Measurements from ENCODE around the gene RARB. TPM values are rescaled to one million over a fixed set of nuclear protein-coding genes. Genes with fewer than 3 reads are reported as not detected.

RARB gene
- total RNA-seq, 3 donors from 2014 or later: 1.2 to 8.7 (median 1.9) TPM

DNA sequence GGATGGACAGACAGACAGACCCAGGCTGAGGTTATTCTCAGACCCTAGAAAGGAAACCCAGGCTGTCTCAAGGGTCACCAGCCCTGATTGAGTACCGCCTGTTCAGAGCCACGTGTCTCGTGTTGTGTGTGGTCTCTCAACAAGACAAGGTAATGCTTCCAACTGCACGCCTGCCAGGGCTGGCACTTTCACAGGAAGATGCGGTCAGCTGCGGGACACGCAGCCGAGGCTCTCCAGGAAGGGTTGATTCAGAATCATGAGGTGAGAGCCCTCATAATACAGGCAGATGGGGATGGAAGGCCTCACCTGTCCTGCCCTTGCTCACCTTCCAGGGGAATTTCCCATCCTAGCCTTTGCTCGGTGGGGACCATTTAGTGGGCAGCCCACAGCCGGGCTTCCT lies 155.3 kb downstream of the RARB start:
- ATAC-seq (no peak), DNase-seq (no peak)
- Histone ChIP-seq H3K9me3 (no peaks in the 10 kb centered on the region), H3K4me3 (no peak overlapping the region), H3K36me3 (ENCODE audit: low read depth) (no peaks in the 10 kb centered on the region), H3K4me1 (ENCODE audit: low read depth) (no peaks in the 10 kb centered on the region)
- TF ChIP-seq, protein P1, sequence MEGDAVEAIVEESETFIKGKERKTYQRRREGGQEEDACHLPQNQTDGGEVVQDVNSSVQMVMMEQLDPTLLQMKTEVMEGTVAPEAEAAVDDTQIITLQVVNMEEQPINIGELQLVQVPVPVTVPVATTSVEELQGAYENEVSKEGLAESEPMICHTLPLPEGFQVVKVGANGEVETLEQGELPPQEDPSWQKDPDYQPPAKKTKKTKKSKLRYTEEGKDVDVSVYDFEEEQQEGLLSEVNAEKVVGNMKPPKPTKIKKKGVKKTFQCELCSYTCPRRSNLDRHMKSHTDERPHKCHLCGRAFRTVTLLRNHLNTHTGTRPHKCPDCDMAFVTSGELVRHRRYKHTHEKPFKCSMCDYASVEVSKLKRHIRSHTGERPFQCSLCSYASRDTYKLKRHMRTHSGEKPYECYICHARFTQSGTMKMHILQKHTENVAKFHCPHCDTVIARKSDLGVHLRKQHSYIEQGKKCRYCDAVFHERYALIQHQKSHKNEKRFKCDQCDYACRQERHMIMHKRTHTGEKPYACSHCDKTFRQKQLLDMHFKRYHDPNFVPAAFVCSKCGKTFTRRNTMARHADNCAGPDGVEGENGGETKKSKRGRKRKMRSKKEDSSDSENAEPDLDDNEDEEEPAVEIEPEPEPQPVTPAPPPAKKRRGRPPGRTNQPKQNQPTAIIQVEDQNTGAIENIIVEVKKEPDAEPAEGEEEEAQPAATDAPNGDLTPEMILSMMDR (IDR thresholded peaks at IDR 0.05): no peak
- intact Hi-C loops (cut with DNase I, micrococcal nuclease): no loop called here

DNA sequence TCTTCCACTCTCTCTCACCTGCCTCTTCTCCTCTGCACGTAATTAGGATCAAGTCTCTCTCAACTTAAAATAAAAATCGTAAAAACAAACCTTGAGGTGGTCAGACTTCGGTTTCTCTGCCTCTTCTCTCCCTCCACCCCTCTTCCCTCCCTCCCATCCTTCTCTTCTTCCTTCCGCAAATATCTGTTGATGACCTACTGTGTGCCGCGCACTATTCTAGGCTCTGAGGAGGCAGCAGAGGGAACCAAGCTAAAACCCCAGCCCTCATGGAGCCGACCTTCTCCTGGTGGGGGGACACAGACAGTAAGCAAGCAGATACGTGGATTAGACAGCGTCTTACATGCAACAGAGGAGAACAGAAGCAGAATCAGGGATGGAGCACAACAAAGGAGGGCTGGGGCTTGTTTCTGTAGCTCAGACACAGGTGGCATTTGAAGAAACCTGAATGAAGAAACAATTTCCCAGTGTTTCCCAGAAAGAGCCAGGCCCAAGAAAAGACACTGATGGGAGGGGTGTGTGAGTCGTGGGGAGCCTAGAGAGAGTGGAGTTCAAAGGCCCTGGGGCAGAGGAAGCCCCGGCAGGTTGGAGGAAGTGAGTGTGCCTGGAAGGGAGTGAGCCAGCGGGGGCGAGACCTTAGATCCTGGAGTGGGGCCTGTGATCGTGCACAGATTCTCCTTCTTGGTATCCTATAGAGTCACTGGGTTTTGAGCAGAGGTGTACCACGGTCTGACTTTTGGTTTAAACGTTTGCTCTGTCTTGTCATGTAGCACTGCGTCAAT lies 156.1 kb downstream of the RARB start:
- Histone ChIP-seq H3K4me1 (ENCODE audit: low read depth) (no peaks in the 10 kb centered on the region), H3K36me3 (ENCODE audit: low read depth) (no peaks in the 10 kb centered on the region), H3K4me3 (no peak overlapping the region), H3K9me3 (no peaks in the 10 kb centered on the region)
- no peak for ATAC-seq
- TF ChIP-seq, protein P1 (IDR thresholded peaks at IDR 0.05): no peak
- no peak for DNase-seq
- intact Hi-C loops (cut with DNase I, micrococcal nuclease): no loop called here

DNA sequence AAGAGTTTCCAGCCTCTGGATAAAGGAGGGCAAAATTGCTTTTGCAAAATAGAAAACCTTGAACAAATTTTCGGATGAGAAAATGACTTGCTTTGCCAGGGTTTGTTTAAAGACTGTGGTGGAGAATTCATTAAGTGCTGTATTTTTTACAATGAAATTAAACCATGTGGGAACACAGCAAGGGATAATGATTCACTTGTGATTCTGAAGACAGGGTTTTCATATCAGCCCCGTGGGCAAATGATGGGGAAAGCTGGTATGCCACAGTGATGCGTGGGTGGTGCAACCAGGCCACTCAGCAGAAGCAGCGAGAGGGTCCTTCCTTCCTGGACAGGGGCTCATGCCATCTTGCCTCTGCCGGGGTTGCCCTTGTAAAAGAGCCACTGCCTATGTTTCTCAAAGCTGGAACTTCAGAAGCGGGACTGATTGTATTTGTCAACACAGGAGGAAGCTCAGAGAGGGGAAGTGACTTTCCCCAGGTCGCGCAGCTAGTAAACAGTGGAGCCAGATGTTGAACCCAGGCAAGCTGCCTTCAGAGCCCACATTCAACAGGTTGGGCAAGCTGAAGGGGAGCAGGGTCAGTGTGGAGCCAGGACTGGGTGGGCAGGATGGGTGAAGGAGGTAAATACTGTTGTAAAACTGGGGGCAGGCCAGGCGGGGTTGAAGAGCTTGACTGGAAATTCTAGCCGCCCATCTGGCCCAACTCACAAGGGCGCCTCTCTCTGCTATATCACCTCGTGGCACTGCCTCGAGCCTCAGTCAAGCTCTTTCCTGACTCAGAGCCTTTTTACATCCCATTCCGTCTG lies 157.5 kb downstream of the RARB start:
- H3K9me3 ChIP-seq: no peaks in the 10 kb centered on the region
- H3K4me3 ChIP-seq: no peak overlapping the region
- intact Hi-C loops (cut with DNase I, micrococcal nuclease): no loop called here
- TF ChIP-seq, protein P1 (IDR thresholded peaks at IDR 0.05): no peak
- no peaks in the 10 kb centered on the region for H3K36me3 ChIP-seq (ENCODE audit: low read depth)
- no peaks in the 10 kb centered on the region for H3K4me1 ChIP-seq (ENCODE audit: low read depth)
- DNase-seq (no peak), ATAC-seq (no peak)

DNA sequence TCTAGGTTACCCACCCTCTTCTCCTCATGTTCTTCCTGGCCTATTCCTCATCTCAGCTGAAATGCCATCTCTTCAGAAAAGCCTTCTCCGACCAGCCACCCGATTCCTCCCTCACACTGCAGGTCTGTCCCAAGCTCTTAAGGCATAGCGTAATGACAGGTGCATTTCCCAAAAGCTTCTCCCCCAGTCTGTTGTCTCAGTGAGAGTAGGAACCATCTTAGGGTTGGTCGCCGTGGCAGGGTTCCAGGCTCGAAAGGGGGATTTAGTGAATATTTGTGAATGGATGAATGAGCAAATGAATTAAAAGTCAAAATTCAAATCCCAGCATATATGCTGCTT lies 158.1 kb downstream of the RARB start:
- intact Hi-C loops (cut with DNase I, micrococcal nuclease): no loop called here
- DNase-seq (no peak), ATAC-seq (no peak)
- TF ChIP-seq, protein P1 (IDR thresholded peaks at IDR 0.05): no peak
- Histone ChIP-seq H3K4me1 (ENCODE audit: low read depth) (no peaks in the 10 kb centered on the region), H3K36me3 (ENCODE audit: low read depth) (no peaks in the 10 kb centered on the region), H3K4me3 (no peak overlapping the region), H3K9me3 (no peaks in the 10 kb centered on the region)

DNA sequence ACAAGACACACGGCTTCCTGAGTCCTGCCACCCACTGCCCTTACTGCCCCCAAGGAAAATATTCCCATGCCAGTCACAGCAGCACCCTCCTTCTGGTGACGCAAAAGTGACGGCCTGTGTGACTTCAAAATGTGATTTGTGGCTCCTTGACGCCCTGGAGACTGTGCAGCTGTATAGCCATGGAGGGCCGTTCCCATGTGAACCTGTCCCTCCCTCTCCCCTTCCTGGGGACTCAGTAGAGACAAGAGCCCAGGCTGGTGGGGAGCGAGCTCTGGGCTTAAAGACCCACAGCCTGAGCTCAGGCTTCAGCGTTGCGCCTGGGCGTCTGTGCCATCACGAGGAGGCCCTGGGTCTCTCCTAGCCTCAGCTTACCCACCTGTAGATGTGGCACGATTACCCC lies 158.5 kb downstream of the RARB start:
- DNase-seq (no peak), ATAC-seq (no peak)
- Histone ChIP-seq H3K4me3 (no peak overlapping the region), H3K4me1 (ENCODE audit: low read depth) (no peaks in the 10 kb centered on the region), H3K9me3 (no peaks in the 10 kb centered on the region), H3K36me3 (ENCODE audit: low read depth) (no peaks in the 10 kb centered on the region)
- TF ChIP-seq, protein P1 (IDR thresholded peaks at IDR 0.05): no peak
- intact Hi-C loops (cut with DNase I, micrococcal nuclease): no loop called here
